GM19043 (cell line): ENCODE data around the gene FKBP8.
A peak's percentile ranks its signal among the peaks of the same experiment; 100 is the strongest.
"Not testable (repeated sequence)": the region's sequence is repeated elsewhere in the genome, so short reads cannot be mapped to it uniquely, and the experiment has no call there.

ENCODE experiments used
- ATAC-seq: cut with Tn5 transposase; IDR thresholded peaks from one replicate; pipeline ENCODE4 v1.9.1; 2021; ENCODE audit warnings: low read depth; ENCODE audit not compliant: unreplicated experiment

The FKBP8 gene

DNA sequence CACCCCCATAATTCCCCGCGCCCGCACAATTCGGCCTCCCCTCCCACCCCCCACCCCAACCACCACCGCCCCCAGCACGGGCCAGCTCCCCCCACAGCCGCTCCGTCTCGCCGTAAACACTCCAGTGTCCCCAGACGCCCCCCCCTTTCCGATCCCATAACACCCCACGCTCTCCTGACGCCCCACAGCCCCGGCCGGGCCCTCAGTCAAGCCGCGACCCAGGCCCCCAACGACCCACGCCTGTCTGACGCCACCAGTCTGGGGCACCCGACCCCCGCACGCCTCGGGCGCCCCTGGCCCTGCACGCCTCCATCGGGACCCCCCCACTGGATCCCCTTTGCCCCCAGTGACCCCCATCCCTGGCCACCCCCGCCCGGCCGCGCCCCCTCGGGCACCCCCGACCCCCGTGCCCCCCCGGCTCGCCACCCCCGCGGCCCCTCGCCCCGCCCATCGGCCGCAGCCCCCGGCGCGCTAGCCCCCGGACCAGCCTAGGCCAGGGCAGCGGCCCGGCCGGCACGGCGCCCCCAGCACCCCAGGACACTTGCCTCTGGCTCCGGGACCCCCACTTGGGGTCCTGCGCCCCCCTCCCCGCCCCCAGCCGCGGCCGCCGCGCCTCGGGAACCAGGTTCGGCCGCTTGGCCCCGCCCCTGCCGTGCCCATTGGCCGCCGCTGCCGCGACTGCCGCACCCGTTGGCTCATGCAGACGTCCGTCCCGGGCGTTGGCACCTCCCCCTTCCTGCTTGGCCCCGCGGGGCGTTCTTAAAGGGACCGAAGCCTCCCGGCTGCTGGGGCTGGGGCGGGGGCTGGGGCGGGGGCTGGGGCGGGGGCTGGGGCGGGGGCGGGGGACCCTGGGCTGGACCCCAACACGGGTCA is at the start of gene FKBP8:
Gene FKBP8, minus strand, starts transcription at position 633 of the 873 bp plus-strand sequence. CDS start 1,603 bp downstream, outside the sequence.
- peak; percentile 72 for ATAC-seq

DNA sequence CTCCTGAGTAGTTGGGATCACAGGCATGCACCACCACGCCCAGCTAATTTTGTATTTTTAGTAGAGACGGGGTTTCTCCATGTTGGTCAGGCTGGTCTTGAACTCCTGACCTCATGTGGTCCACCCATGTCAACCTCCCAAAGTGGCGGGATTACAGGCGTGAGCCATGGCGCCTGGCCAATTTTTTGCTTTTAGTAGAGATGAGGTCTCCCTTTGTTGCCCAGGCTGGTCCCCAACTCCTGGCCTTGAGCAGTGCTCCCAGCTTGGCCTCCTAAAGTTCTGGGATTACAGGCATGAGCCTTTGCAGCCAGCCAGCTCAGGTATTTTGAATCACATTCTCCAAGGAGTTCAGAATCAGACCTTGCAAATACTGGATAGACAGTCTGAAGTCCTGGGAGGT is 49.4 kb upstream of the FKBP8 start:
- ATAC-seq = not testable (repeated sequence)

DNA sequence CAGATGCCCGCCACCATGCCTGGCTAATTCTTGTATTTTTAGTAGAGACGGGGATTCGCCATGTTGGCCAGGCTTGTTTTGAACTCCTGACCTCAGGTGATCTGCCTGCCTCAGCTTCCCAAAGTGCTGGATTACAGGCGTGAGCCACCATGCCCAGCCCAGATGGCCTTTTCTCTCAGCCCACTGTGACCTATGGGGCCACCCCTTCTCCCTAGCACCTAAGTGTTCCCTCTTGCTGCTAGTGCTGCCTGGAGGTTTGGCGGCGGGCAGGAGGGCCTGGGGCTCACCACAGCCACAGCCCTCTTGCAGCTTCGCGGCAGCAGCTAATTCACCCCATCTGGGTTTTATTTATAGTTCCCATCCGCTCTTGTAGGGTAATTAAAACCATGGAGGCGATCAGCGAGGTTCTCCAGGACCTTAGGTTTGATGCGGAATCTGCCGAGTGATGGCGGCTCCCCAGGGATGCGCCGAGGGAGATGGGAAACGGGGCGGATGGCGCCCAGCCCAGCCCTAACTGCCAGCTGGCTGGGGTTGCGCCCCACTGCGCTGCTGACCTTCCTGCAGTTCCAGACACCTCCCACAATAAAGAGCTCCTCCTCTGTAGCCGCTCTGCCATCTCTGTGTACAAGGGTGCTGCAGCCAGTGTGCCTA is 48.5 kb upstream of the FKBP8 start:
- ATAC-seq = no peak

DNA sequence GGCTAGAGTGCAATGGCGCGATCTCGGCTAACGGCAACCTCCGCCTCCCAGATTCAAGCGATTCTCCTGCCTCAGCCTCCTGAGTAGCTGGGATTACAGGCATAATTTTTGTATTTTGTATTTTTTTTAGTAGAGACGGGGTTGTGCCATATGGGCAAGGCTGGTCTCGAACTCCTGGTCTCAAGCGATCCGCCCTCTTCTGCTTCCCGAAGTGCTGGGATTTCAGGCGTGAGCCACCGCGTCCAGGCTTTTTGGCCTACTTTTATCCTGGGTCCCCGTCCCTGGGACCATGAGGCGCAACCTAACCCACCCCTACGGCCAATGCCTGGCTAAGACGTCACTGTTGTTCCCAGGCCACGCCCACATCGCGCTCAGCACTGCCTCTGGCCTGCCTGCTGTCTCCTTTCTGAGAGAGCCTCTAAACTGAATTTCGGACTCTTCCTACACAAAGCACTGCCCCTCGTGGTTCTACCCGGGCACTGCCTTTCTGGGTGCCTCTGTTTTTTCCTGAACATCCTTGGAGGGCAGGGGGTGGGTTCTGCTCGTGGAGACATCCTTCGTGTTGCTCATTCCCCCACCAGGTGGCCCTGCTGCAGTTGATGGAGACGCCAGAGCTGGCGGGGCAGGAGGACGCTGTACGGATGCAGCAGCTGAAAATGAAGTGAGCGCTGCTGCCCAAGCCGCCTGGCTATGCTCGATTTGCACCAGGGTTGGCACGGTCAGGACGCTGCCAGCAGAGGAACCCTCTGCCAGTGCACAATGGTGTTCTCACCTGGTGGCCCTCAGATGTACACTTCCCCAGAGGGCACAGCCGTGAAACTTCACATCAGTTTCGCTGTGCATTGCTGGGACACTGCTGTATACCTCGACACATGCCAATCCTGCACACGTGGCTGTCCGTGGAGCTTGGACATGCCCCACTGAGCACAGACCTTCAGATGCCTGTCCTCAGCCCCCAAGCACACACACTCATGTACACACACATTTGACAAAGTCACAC is 47.2 kb upstream of the FKBP8 start:
- no peak for ATAC-seq

DNA sequence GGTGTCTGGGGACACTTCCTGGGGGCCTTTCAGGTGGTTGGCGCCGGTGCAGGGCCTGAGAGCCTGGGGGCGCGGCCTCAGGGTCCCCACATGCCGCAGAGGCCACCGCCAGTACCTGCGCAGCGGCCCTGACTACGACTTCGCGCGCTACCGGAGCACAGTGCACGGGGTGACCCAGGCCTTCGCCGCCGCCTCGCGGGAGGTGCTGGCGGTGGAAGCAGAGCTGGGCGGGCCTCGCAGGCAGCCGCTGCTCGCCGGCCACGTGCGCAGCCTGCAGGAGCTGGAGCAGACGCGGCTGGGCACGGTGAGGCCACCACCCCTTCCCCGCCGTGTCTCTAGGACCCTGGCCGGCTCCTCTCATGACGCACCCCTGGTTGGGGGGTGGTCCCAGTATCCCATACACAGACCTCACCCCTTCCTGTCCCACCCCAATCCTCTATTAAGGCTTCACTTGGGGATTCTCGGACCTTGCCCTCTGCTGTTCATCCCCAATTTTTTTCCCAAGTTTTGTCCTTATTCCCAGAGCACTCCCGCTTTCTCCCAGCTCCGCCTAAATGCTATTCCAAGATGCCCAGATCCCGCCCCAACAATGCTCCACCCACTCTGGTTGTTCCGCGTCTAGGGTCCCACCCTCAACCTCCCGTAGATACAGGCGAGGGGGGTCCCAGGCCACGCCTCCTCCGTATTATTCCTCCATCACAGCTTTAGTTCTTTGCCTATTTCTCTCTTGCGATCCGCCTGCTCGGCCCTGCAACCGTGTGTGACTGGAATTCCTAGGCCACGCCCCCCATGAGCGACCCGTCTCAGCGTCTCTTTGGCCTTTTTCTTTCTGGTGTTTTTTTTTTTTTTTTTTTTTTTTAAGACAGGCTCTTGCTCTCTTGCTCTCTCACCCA is 46.3 kb upstream of the FKBP8 start:
- ATAC-seq = peak; percentile 5

DNA sequence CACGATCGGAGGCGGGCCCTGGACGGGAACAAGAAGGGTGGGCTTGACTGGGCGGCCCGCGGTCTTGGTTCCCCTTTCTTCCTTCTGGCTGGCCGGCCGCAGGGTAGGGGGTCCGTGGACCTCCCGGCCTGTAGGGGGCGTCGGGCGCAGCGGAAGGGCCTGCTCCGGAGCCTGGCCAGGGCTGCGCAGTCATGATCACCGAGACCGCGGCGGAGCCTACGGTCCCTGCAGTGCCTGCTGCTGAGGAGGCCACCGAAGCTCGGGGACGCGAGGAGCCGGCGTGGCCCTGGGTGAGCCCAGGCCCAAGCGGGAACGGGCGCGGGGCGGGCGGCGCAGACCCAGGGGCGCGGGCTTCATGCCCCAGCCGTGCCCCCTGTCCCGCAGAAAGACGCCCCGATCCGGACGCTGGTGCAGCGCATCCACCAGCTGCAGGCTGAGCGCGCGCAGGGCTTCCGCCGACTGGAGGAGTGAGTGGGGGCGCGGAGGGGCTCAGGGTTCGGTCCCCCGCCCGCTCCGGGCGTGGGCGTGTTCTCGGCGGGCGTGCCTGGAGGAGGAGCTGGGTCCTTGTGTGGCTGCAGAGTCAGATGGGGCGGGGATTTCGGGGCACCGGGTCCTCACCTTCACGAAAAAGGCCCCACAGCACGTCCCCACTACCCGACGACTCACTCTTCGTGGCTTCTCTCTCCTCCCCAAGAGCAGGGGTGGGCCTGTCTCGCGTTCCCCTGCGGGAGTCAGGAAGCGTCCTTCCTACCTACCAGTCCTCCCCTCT is 45.4 kb upstream of the FKBP8 start, which contains the start of gene REX1BD:
Gene REX1BD, plus strand, starts transcription at position 188 of the 769 bp plus-strand sequence. Its CDS starts 4 bp downstream, at position 192.
- peak; percentile 75 for ATAC-seq

DNA sequence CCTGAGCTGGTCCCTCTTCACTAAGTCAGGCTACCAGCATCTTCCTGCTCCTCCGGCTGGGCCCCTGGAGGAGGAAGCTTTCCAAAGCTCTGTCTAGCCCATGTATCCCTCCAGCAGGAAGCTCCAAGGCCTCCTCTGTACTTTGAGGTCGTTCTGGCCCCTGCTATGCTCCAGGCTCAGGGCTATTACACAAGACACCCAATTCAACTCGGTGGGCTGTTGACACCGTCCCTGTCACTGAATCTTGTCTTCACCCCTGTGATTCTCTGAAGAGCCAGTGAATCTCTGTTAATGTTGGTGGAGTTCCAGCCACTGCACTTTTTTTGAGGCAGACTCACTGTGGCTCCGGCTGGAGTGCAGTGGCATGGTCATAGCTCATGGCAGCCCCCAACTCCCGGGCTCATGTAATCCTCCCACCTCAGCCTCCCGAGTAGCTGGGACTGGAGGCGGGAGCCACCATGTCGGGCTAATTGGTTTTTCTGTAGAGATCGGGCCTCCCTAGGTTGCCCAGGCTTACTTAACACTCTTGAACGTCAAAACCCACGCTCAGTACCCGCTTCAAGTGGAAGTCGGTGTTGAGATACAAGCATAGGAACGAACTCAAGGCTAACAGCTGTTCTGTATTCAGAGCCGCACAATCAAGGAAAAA is 44.7 kb upstream of the FKBP8 start:
- no peak for ATAC-seq

DNA sequence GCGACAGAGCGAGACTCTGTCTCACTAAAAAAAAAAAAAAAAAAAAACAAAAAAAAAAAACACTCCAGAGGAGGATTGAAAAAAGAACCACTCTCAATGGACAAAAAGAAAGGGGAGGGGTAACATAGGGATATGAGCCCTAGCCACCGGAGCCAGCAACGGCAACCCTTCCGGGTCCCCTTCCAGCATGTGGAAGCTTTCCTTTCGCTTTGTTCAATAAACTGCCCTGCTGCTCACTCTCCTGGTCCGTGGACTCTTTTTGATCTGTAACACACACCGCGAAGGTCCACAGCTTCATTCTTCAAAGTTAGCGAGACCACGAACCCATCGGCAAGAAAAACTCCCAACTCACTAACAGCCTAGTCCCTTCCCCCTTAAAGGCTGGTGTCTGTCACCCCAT is 44.2 kb upstream of the FKBP8 start:
- no peak for ATAC-seq

DNA sequence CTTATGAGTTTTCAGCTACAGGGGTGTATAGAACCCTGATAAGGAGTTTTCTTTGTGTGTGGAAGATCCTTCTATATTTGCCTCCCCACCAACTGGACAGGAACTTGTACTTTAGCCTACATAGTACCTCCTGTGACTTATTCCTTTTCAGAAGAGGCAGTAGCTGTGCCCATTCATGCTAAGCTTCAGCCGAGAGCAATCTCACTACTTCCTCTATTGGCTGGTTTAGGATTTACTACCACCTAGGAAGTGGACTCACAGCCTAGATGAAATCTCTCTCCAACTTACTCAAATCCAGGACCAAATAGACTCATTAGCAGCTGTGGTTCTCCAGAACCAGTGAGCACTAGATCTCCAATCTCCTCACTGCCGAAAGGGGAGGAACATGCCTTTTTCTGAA is 42.9 kb upstream of the FKBP8 start:
- ATAC-seq = no peak

DNA sequence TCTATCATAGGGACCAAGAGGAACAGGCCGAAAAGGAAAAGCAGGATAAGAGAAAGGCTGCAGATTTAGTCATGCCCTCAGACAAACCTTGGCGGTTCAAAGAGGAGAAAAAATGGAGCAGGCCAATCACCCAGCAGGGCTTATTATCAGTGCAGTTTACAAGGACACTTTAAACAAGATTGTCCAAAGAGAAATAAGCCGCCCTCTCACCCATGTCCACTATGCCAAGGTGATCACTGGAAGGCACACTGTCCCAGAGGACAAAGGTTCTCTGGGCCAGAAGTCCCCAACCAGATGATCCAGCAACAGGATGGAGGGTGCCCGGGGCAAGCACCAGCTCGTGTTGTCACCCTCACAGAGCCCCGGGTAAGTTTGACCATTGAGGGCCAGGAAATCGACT is 36.9 kb upstream of the FKBP8 start:
- ATAC-seq = no peak

DNA sequence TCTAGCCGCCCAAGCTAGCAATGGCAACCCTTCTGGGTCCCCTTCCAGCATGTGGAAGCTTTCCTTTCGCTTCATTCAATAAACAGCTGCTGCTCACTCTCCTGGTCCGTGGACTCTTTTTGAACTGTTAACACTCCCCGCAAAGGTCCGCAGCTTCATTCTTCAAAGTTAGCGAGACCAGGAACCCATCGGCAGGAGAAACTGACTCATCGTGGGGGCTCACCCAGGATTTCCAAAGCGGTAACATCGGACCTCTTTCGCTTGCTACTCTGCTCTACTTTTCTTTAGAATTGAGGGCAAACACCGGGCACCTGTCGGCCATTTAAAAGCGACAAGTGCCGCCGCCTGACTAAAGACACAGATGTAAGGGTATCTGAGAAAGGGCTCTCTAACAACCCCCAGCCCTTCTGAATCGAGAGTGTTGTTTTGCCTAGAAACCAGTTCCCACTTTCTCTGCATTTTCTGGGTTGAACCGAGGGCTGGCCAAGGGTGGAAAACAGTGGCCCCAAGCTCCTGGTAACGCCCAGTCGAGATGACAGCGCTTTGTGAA is 34.1 kb upstream of the FKBP8 start:
- no peak for ATAC-seq

DNA sequence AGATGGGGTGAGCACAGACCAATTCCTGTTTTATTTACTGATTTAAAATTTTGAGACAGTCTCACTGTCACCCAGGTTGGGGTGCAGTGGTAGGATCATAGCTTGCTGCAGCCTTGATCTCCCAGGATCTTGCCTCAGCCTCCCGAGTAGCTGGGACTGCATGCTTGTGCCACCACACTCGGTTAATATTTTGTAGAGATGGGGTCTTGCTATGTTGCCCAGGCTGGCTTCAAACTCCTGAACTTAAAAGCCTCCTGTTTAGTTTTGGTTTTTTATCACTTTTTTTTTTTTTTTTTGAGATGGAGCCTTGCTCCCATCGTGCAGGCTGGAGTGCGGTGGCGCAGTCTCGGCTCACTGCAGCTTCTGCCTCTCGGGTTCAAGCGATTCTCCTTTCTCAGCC is 33.0 kb upstream of the FKBP8 start:
- ATAC-seq = no peak

DNA sequence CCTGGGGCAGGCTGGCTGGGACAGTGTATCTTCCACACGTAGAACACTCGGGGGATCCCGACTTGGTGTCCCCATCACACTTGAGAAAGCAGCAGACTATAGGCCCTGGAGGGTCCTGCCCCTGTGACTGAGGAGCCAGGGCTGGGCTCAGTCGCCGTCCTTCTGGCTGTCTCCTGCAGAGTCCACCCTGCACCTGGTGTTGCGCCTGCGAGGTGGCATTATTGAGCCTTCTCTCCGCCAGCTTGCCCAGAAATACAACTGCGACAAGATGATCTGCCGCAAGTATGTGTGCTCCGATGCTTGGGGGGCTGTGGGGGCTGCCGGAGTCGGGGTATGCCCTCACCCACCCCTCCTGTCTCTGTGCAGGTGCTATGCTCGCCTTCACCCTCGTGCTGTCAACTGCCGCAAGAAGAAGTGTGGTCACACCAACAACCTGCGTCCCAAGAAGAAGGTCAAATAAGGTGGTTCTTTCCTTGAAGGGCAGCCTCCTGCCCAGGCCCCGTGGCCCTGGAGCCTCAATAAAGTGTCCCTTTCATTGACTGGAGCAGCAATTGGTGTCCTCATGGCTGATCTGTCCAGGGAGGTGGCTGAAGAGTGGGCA is 31.4 kb upstream of the FKBP8 start:
- ATAC-seq = no peak

DNA sequence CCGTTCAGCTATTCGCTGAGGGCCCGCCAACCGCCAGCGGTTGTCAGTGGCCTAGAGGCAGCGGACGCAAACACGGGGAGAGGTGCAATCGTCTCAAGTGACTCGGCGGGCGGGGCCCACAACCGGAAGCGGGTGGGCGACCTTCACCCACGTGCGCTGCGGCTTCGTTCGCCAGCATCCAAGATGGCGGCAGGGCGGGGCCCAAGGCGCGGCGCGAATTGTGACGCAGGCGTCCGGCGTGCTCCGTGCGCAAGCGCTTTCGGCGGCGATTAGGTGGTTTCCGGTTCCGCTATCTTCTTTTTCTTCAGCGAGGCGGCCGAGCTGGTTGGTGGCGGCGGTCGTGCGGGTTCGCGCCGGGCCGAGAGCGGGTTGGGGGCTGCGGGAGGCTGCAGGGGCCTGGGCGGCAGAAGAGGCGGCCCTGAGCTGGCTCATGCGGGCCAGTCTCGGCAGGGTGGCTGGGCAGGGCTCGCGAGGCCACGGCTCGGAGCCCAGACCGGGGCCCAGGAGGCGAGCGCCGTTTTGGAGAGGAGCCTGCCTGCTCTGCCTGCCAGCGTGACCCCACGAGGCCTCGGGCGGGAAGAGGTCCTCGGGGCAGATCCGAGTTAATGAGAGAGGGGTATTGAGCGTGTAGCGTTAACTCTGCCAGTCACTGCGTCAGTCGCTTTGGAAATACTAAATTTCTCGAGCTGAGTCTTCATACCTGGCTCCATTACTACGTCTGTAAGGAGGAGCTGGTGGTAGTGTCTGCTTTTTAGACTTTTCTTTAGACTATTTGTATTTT is 28.4 kb upstream of the FKBP8 start, which contains the start of gene UBA52:
Gene UBA52, plus strand, starts transcription at position 294 of the 781 bp plus-strand sequence. CDS start 1,444 bp downstream, outside the sequence.
- ATAC-seq = peak; percentile 88

DNA sequence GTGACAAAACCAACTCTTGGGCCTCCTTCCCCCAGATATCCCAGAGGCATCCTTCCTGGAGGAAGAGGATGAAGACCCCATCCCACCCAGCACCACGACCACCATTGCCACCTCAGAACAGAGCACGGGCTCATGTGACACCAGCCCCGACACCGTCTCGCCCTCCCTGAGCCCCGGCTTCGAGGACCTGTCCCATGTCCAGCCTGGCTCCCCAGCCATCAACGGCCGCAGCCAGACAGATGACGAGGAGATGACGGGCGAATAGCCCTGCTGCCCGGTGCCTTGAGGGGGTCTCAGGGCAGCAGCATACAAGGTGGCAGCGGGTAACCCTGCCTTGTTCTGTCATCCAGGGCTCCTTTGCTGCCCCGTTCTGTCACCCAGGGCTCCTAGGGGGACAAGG is 25.0 kb upstream of the FKBP8 start:
- ATAC-seq = no peak

DNA sequence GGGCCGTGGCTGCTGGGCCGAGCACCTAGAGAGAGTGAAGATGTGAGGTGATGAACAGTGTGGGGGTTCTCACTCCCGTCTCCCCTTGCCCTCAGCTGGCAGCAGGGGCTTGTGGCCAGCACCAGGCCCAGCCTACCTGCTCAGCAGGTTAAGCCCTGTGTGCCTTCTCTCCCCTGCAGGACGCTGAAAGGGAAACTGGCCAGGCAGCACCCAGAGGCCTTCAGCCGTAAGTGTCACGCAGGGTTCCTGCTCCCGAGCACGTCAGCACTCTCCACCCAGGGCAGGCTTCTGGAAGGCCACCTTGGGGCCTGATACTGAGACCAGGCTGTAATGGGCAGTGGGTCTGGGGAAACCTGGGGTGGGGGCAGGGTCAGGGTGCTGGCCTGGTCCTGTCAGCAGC is 23.6 kb upstream of the FKBP8 start:
- no peak for ATAC-seq

DNA sequence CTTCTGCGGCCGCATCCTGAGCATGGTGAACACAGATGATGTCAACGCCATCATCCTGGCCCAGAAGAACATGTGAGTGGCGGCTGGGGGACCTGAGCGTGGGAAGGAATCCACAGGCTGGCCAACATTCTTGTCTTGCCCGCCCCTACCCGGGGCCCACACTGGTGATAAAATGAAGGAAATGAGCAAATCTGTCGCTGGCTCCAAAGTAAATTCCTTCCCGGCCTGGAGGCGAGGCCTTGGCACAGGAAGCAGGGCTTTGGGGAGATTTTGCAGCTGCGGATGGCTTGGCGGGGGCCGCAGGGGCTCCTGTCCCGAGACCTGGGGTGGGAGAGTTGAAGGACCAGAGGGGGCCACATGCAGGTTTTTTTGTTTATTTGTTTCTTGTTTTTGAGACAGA is 18.7 kb upstream of the FKBP8 start:
- ATAC-seq = no peak
